ENCODE measurements around the gene ETFB.

ETFB gene

GRCh38 chr19:51327066-51328001 lies 38.9 kb downstream of the ETFB start:
- peak; percentile 28 for DNase-seq (ENCODE audit: low read depth)

- no peak for DNase-seq (ENCODE audit: low read depth)
Observed at GRCh38 chr19:51326216-51327065, 39.7 kb downstream of the ETFB start.

DNA sequence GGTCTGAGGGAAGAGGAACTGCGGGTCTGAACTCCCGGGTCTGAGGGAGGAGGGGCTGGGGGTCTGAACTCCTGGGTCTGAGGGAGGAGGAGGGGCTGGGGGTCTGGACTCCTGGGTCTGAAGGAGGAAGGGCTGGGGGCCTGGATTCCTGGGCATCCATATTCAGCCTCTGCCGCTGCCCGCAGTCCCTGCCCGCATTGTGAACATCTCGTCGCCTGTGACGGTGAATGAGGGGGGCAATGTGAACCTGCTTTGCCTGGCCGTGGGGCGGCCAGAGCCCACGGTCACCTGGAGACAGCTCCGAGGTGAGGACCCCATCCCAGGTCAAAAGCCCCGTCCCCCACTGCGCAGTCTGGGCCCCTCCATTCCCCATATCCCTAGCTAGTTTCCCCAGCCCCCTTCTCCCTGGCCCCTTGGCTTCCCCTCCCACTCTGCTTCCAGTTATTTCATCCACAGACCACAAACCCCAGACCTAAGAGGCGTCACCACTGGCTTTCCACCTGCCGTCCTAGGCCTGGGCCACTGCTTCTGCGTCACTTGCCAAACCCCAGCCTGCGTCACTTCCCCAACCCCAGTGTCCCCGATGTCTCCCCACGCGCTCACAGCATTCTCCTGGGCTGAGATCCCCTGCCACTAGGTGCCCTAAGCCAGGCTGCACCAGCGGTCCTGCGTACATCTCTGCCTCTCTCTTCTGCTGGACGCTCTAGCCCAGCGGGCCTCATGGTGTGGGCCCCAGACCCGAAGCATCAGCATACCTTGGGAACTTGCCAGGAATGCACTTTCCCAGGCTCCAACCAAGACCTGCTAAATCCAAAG lies 40.8 kb downstream of the ETFB start:
- no peak for DNase-seq (ENCODE audit: low read depth)

GRCh38 chr19:51324167-51324481 lies 42.1 kb downstream of the ETFB start:
- no peak for DNase-seq (ENCODE audit: low read depth)

- no peak for DNase-seq (ENCODE audit: low read depth)
Observed at GRCh38 chr19:51323481-51324166, 42.6 kb downstream of the ETFB start.

DNA sequence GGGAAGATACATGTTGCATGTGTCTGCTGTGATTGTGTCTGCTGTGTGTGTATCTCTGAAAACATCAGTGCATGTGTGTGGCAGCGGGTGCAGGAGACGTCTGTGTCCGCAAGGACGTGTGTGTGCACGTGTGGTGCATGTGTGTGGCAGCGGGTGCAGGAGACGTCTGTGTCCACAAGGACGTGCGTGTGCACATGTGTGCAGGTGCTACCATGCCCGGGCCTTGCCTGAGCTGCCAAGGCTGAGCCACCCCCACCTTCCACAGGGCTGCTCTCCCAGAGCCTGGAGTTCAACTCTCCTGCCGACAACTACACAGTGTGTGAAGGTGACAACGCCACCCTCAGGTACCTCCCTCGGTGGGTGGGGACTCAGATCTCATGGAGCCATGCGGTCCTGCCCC lies 44.4 kb downstream of the ETFB start:
- no peak for DNase-seq (ENCODE audit: low read depth)

DNA sequence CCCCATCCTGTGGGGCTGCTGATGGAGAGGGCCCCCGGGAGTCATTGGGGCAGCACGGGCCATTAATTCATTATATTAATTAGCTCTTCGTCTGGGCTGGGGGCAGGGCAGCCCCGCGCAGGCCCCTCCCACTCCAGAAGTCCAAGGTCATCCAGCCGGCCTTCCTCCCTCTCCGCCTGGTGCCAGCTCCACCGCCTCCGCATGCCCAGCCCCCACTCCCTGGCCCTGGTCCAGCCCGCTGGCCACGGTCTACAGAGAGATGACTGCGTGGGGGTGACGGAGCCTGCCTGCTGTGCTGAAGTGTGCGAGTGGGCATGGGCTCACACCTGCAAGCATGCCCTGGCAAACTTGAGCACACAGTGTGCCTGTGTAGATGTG lies 45.9 kb downstream of the ETFB start:
- no peak for DNase-seq (ENCODE audit: low read depth)

- no peak for DNase-seq (ENCODE audit: low read depth)
Observed at GRCh38 chr19:51319649-51320279, 46.4 kb downstream of the ETFB start.

GRCh38 chr19:51318687-51319648 lies 47.2 kb downstream of the ETFB start:
- DNase-seq (ENCODE audit: low read depth): no peak

- DNase-seq (ENCODE audit: low read depth): no peak
Observed at GRCh38 chr19:51317968-51318367, 48.2 kb downstream of the ETFB start.

DNA sequence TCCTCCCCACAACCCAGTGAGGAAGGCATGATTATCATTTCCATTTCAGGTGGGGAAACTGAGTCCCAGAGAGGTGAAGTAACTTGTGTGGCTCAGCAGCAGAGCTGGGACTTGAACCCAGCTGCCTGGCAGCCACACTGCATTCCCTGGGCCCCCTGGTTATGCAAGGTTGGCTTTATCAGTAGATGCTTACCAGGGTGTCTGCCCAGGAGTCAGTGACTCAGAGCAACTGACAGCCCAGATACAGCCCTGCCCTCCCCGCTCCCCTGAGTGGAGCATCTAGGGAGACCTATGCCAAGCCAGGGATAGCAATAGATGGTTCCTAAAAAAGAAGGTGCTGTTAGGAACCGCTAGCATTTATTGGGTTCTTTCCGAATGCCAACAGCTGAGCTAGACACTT lies 48.8 kb downstream of the ETFB start:
- DNase-seq (ENCODE audit: low read depth): no peak

GRCh38 chr19:51316688-51317087 lies 49.5 kb downstream of the ETFB start:
- DNase-seq (ENCODE audit: low read depth): no peak

DNA sequence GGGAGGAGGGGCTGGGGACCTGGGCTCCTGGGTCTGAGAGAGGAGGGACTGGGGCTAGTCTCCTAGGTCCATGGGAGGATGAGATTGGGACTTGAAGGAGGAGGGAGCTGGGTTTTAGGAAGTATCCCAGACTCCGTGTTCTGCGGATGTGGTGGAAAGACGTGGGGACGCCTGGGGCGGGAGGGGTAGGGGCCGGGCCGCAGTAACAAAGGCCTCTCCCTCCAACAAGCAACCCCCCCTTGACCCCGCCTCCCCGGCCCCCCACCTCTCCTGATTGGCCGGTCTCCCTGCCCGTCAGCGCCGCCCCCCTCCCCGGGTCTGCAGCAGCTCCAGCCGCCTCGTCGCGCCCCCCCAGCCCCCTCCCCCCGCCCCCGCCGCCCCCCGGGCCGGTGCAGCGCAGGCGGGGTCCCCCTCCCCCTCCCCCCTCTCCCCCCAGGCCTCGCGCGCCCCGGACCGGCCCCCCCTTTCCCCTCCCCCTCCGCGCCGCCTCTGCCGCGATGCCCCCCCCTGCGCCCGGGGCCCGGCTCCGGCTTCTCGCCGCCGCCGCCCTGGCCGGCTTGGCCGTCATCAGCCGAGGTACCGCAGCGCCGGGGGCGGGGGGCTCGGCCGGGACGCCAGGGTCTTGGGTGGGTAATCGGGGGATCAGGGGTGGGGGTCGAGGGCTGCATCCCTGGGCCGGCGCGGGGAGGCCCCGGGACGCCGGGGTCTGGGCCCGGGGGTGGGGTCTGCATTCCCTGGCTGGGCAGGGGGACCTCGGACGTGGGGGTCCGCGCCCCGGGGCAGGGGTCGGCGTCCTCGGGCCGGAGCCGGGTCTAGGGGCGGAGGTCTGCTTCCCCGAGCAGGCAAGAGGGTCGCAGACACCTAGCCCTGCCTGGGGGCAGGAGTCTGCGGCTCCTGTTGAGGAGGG lies 54.6 kb downstream of the ETFB start, which contains the start of gene IGLON5:
Gene IGLON5, plus strand, starts transcription at position 294 of the 907 bp plus-strand sequence. Its CDS starts 204 bp downstream, at position 498.
- no peak for DNase-seq (ENCODE audit: low read depth)

DNA sequence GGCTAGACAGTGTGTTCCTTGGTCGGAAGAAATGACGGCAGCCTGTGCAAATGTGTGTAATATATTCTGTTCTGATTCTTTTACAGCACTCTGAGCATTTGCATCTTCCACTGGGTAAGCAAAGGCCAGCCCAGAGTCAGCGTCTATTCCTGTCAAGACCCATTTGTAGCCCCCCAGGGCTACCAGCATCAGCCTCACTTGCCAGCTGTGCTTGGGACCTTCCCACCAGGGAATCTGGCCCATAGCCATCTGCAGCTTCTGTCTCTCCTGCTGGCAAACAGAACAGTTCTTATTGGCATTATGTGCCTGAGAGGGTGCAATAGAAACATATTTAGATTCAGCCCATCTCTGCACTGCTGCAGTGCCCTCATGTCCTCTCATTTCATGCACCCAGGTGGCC lies 60.7 kb downstream of the ETFB start:
- DNase-seq (ENCODE audit: low read depth): no peak

DNA sequence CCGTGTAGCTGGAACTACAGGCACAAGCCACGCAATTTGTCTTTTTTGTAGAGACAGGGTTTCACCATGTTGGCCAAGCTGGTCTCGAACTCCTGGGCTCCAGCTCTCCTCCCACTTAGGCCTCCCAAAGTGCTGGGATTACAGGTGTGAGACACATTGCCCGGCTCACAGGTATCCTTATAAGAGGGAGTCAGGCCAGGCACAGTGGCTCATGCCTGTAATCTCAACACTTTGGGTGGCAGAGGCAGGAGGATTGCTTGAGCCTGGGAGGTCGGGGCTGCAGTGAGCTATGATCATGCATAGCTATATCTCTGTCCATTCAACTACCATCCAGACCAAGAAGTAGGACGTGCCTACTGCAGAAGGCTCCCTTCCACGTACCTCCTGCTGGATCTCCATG lies 64.9 kb downstream of the ETFB start:
- no peak for DNase-seq (ENCODE audit: low read depth)

- no peak for DNase-seq (ENCODE audit: low read depth)
Observed at GRCh38 chr19:51297406-51297805, 68.8 kb downstream of the ETFB start.

DNA sequence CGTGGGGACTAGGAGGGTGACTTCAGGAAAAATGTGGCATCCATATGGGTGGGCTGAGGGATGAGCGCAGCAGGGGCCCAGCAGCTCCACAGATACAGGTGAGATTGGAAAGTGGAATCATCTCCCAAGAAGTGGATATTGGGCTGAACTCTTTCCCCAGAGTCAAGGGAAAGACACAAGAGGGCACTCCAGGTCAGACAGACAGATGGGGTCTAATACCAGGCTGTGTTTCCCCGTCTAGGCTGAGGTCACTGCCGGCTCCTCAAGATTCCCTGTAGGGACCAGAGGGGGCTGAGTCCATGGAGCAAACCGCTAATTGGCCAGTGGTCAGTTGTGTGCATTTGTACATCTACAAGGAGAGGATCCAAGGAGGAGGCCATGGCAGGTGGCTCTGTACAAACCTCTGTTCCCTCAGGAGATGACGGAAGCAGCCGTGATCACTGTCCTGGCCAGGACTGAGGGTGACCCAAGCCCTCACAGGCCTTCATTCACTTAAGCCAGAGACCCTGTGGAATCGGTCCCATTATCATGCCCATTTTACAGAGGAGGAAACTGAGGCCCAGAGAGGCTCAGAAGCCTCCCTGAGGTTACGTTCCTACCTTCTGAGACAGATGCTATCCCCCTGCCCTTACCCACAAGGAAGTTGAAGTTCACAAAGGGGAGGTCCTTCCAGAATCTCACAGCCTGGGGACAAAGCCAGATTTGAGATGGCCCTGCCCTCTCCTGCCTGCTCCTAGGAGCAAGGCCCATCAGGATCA lies 69.7 kb downstream of the ETFB start:
- no peak for DNase-seq (ENCODE audit: low read depth)
